Nucleus accumbens (tissue), 56 donors: ENCODE measurements around the gene APOBR.
A peak's percentile ranks its signal among the peaks of the same experiment; 100 is the strongest.
"Not testable (repeated sequence)": the region's sequence is repeated elsewhere in the genome, so short reads cannot be mapped to it uniquely, and the experiment has no call there.

Experiments used
- DNase-seq, 56 donors: peaks; one replicate each; lab custom pipeline; 2025; lab: John Stamatoyannopoulos, UW

APOBR gene

DNA sequence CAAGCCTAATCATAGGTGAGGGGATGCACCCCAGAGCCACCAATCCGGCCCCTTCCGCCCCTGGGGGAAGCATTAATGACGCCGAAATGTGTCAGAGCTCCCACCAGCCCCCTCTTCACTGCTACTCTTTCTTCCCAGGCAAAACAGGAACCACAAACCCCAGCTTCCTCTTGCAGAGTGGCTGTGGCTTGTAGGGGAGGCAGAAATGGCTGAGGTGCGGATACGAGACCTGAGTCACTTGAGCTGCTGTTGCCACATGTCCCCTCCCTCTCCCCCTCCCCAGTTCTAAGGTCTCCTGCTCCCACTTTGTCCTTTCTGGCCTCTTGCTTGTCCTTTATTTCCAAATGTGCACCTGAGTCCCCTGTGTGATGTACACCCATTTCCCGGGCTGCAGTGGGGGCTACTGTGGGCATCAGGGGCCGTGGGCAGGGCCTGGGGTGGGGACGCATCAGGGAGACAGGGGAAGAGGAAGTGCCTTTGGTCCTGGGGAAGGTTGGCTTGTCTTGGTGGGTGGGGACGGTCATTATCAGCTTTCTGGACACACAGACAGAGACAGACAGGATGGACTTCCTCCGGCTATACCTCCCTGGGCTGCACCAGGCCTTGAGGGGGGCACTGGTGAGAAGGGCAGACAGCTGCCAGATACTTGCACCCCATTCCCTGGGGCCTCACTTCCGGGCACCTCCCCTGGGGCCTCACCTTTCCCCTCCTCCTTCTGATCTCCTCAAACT, at the start of gene APOBR:
Gene APOBR, plus strand, starts transcription at position 523 of the 731 bp plus-strand sequence. Its CDS starts 39 bp downstream, at position 562.
- DNase-seq = peak in 22 of 56 donors; percentile 1 to 47 (median 14)

GRCh38 chr16:28446388-28446787, 48.1 kb upstream of the APOBR start:
- DNase-seq = not testable (repeated sequence)

DNA sequence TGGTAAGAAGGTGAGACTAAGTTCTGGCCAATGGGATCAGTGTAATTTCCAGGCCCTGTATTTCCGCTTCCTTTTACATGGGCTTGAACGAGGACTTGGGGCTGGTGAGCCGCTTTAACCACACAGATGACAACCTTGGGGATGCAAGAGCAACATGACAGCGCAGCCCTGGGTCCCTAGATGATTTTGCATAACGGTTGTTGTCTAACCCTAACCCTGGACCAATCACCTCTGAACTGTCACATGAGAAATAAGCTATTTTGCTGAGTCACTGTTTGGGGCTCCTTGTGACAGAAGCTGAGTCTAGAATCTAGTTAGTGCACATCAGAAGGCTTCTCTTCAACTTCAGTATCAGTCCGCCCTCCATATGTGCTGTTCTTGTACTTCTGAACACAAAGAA, 47.4 kb upstream of the APOBR start:
- DNase-seq = not testable (repeated sequence)

- DNase-seq = no peak
Measured at GRCh38 chr16:28473714-28474265, 20.7 kb upstream of the APOBR start.

GRCh38 chr16:28475221-28475620, 19.2 kb upstream of the APOBR start:
- DNase-seq = no peak

- no peak for DNase-seq
Measured at GRCh38 chr16:28477311-28477920, 17.0 kb upstream of the APOBR start.

DNA sequence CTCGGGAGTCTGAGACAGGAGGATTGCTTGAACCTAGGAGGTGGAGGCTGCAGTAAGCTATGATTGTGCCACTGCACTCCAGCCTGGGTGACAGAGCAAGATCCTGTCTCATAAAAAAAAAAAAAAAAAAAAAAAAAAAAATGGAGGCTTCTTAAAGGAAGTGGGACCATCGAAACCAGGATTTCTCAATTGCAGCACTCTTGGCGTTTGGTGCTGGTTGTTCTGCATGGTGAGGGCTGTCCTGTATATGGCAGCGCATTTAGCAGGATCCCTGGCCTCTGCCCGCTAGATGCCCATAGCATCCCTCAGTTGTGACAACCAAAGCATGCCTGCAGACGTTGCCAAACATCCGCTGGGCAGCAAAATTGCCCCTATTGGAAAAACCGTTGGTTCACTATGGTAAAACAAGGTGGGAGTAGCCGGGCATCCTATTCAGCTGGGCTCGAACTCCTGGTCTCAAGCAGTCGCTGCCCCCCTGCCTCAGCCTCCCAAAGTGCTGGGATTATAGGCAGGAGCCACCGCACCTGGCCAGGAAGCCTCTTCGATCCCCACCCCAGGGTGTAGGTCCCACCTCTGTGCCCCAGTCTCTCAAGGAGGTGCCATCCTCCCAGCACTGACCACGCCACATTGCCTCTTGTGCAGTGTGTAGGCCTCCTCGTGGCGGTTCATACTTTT, 15.8 kb upstream of the APOBR start:
- no peak for DNase-seq

DNA sequence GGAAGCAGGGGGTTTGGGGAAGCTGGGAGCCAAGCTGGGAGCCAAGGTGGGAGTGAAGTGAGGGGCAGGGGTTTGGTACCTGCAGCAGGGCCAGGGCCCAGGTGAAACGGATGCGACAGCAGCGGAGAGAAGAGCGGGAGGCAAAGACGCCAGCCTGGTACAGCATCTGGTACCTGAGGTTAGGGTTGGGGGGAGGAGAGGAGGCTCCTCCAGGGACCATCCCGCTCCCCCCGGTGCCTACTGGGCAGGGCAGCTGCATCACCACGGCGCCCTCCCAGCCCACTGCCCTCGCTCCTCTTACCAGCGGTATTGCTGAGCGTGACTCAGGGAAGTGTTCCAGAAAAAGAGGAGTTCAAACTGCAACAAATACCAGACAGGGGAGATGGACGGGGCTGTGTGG, 12.4 kb upstream of the APOBR start:
- DNase-seq = no peak

- DNase-seq = not testable (repeated sequence)
Measured at GRCh38 chr16:28483361-28483760, 11.1 kb upstream of the APOBR start.

DNA sequence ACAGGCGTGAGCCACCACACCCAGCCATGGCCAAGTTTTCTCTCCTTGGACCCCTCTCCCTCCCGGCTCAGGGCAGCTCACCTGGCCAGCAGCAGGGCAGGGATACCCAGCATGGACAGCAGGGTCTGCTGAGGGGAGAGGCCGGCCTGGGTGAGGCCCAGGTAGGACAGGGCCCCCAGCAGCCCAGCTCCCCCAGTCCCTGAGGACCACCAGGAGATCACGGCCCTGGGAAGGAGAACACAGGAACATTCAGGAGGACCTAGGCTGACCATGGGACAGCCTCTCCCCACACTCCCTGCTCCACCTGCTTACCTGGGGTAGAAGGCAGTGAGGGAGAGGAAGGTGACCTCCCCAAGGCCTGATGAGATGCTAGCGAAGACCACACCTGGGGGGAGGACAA, 8.2 kb upstream of the APOBR start:
- no peak for DNase-seq

DNA sequence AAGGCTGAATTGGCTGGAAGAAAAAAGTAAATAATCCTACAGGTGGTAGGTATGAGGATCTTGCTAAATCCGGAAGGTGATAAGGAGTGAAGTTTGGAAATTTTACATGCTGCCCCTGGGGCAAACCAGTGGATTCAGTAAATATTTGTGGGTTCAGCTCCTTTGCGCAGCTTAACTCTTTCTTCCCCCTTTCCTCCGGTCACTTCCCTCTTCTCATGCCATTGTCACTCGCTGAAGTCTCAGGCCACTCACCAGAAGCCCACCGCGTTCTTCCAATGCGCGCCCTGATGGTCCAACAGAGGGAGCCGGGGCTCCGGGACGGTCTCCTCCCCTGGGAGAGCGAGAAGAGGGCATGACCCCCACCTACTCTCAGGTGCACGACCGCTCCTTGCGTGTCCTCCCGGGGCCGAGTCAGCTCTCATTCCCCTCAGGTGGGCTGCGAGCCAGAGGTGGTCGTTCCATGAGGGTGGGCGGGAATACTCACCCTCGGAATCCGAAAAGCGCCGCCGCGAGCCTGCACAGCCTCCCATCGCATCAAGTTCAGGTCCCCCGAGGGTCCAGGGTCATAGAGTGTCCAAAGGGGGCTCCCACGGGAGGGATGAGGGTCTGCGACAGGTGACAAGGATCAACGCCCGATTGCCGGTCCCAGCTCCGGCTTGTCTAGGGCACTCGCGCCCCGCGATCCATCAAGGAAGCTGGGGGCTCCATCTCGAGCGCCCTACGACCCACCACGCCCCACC, 3.0 kb upstream of the APOBR start:
- peak in 21 of 56 donors; percentile 13 to 58 (median 47) for DNase-seq

GRCh38 chr16:28491970-28492474, 2.4 kb upstream of the APOBR start, which contains the start of gene CLN3:
Gene CLN3 (minus strand): TSS chr16:28492074. CDS start chr16:28491759, 315 bp downstream.
- DNase-seq = peak; percentile 45 to 97 (median 90)

DNA sequence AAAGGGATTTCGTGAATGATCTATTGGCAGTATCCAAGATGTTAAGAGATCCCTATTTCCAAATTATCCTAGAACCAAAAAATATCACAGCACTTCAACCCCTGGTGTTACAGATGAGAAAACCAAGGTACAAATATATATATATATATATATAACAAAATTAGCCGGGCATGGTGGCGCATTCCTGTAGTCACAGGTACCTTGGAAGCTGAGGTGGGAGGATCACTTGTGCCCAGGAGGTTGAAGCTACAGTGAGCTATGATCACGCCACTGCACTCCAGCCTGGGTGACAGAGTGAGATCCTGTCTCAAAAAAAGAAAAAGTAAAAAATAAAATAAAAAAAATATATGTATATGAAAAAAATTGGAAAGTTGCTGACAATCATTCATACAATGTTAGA, 1.9 kb upstream of the APOBR start:
- no peak for DNase-seq

DNA sequence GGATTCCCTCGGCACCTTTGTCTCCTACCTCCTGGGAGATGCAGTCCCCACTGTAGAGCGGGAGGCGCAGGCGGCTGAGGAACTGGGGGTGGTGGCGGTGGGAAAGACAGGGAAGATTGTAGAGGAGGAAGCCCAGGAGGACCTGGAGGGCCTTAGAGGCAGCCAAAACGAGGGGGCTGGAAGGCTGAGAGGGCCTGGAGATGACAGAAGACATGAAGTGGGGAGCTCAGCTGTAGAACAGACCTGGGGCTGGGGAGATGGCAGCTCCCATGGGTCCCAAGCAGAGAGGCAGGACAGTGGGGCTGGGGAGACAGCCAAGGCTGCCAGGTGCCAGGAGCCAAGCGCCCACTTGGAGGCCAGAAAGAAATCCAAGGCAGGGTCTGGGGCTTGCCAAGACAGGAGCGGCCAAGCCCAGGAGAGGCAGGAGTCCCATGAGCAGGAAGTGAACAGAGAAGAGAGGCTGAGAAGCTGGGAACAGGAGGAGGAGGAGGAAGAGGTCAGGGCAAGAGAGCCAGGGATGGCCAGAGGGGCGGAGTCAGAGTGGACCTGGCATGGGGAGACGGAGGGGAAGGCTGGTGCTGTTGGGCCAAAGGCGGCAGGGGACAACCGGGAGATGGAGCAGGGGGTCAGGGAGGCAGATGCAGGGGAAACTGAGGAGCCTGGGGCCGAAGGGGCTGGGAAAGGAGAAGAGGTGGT, 803 bp downstream of the APOBR start:
- DNase-seq = peak in 1 of 56 donors; percentile 6

GRCh38 chr16:28495795-28496749, 1.6 kb downstream of the APOBR start:
- DNase-seq = no peak

DNA sequence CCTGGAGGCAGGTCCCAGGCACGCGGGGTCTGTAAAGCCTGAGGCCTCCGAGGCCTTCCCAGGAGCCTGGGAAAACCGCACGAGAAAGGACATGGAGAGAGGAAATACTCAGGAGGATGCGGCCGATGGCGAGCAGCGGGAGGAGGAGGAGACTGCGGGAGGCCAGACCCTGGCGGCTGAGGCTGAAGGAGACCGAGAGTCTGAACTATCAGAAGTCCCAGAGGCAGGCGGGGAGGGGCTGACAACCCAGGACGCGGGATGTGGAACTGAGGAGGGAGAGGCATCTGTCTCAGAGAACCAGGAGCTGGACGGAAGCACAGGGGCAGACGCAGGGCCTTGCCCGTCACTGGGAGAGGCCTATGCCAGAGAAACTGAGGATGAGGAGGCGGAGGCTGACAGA, 2.4 kb downstream of the APOBR start:
- no peak for DNase-seq

GRCh38 chr16:28497386-28497785, 2.9 kb downstream of the APOBR start:
- DNase-seq = no peak

GRCh38 chr16:28497861-28498599, 3.6 kb downstream of the APOBR start:
- no peak for DNase-seq
